HG03280 (cell line): ENCODE measurements around the gene ABHD6.
"Not testable (repeated sequence)": the region's sequence is repeated elsewhere in the genome, so short reads cannot be mapped to it uniquely, and the experiment has no call there.

Source experiments
- ATAC-seq: cut with Tn5 transposase; IDR thresholded peaks from one replicate; pipeline ENCODE4 v1.9.1; 2021; ENCODE audit warnings: mild to moderate bottlenecking, moderate library complexity; ENCODE audit not compliant: unreplicated experiment

ABHD6 gene

DNA sequence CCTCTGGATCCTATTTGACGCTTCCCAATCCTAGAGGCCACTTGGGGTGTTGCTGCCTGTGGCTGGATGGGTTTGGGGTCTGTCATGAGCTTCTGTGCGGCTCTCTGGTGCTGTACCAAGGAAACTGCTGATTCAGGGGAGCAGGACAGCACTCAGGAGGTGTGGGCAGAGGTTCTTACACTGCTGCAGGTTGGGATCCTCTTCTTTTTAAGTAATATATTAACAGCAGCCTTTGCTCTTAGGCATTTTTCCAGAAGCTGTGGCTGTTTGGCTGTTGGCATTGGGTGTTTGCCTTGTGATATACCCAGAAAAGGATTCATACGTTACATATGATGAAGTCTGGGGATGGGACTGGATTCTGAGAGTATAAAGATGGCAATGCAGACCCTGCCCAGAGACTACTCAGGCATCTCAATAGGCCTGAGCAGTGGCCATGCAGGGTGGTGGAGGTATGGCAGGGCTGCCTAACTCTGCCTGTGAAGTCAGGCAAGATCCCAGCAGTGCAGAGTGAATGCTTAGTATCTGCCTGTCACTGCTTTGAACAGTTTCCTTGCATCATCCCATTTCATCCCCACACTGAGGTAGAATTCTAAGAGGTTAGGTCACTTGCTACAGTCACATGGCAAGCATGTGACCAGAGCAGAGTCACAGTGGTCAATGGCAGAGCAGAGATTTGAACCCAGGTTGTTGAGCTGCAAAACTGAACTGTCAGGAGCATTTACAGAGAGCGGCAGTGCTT is 3.9 kb downstream of the ABHD6 start:
- no peak for ATAC-seq

DNA sequence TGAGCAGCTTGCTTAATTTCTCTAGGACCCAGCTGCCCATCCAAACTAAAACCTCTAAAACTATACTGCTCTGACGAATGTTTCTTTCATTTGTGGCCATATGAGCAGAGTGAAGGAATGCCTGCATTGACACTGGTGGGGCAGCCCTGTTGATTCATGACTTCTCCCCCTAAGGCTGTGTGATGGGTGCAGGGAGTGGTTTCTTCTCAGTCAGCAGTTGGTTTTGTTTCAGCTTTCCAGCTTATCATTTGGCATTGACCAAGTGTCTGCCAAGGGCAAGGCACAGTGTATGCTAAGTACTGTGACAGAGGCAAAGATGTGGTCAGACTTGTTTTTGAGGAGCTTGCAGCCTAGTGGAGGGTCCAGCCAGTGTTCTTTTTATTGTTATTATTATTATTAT is 4.7 kb downstream of the ABHD6 start:
- ATAC-seq = no peak

DNA sequence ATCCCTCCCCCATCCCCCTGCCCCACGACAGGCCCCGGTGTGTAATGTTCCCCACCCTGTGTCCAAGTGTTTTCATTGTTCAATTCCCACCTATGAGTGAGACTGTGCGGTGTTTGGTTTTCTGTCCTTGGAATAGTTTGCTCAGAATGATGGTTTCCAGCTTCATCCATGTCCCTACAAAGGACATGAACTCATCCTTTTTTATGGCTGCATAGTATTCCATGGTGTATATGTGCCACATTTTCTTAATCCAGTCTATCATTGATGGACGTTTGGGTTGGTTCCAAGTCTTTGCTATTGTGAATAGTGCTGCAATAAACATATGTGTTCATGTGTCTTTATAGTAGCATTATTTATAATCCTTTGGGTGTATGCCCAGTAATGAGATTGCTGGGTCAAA is 5.3 kb downstream of the ABHD6 start:
- ATAC-seq = not testable (repeated sequence)

DNA sequence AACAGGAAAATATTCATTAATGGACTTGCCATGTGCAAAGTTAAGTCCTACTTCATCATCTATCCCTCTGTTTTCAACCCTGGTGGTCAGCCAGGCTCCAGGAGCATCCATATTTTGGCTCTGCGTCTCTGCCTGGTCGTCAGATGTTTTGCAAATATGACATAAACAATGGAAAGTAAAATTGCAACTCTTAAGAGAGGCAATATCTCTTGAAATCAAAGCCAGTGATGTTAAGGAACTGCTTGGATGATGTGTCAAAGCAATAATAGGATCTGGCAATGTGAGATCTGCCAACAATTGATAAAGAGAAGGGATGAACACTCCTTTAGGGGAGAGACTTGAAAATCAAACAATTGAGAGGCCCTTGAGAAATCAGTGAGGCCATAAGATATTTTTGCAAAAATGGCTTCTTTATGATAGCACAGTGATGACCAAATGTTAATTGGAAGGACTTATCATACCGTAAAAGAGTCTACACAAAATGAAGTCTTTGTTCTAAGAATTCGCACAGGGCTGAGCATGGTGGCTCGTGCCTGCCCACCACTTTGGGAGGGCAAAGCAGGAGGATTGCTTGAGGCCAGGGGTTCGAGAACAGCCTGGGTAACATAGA is 6.5 kb downstream of the ABHD6 start:
- no peak for ATAC-seq

DNA sequence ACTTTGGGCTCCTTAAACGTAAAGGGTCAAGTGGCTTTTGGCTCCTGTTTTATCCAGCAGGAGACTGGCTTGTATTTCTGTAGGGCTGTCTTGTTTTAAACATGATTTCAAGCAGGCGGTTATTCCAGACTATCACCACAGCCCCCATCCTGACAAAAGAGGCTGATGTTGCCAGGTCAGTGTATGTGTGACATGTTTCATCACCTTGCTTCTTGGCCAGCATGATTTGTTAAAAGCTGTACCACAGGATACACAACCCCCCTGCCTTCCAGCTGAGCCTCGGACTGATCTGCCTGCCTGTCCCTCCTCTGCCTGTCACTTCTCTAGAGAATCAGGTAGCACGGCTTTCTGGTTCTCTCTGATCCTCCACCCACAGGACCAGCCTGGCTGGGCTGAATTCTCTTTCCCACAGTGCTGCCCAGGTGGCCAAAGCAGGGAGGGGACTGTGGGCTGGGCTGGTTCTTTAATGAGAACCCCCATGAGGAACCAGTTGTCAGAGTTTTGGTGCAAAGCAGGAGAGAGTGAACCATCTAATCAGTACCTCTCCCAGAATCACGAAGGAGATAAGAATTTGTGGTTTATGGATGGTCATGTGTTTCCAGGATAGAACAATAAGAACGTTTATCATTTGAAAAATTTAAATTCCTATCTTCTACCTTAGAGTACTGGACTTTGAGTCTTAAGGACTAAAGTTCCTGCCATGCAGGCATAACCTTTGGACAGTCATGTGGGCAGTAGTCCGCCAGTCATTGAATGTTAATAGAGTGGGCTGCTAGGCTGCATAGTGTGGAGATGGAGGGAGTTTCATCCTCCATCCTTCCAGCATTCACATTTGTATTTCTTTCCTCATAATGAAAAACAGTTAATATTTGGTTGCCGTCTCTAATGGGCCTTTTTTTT is 8.8 kb downstream of the ABHD6 start:
- no peak for ATAC-seq

DNA sequence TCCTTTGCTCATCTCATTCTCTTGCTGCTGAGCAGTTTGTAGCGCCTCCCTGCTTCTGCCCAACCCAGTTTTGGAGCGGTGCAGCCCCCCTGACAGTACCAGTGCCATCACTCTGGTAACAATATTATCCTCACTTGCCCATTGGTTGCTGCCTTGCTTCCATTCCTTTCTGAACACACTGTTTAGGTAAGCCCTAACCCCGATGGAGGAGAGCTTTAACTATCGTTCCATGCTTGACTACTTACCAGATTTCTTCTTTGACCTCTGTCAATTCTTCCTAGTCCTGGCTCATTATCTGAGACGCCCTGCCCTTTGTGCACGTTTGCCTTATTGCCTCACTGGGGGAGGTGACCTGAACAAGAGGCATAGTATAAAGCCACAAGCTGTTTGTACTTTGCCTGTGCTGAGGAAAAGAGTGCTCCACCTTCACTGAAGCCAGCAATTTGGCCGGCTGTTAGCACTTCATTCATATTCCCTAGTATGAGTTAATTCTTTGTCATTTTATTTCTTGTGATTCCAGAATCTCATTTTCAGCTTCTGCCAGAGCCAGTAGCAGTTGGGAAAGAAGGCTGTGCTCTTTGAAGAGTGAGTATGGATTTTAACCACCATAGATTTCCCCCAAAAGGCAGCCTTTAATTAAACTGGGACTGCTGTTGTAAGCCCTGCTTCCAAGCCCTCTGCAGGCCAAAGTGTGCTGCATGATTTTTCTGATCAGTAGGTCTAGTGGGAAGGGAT is 11.9 kb downstream of the ABHD6 start:
- no peak for ATAC-seq

DNA sequence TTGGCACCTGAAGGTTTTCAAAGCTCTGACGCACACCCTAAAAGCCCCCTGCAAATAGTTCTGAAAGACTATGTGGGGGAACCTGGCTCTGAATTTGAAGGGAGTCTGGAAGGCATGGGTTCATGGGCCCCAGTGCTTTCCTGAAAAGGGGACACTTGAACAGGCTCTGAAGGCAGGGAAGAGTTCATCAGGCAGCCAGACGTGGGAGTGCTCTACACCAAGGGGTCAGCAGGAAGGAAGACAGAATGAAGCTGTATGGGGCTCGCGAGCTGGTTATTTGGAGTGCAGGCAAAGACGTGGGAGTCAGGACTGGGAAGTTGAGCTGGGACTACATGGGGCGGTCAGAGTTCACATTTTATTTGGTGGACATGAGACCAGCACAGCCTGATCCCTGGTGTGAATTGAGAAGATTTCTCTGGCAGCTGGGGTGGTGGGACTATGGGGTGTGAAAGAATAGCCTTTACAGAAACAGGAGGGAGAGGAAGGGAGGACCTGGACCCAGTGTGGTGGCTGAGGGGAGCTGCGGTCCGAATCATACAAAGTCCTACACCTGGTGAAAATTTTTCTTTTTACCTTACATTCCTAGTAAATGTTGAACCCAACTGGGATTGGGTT is 12.6 kb downstream of the ABHD6 start:
- ATAC-seq = no peak

DNA sequence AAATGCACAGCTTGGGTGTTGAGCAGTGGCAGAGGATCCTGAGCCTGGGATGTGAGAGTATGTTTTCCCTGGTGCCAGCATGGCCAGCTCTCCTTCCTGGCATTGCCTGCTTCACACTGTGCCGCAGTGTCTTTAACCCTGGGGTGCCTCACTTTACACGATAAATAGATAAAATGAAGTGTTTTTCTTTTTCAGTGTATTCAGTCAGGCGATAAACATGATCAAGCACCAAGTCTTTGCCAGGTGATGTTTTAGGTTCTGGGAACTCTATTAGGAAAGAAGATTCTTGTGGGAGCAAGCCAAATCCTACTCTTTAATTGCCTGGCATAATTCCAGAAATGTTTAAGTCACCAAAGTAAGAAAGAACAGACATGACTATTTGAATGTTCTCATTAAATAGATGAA is 14.0 kb downstream of the ABHD6 start:
- no peak for ATAC-seq

DNA sequence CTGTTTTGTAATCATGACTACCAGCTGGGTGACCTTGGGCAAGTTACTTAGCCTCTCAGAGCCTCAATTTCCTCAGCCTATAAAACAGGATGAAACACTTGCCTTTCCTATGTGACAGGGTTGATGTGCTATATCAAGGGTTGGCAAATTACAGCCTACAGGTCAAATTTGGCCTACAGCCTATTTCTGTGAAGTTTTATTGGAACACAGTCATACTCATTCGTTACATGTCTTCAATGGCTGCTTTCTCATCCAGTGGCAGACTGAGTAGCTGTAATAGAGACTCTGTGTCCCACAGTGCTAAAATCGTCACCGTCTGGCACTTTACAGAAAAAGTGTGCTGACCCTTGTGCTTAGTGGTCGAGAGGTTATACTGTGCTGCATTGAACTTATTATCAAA is 16.6 kb downstream of the ABHD6 start:
- ATAC-seq = no peak

DNA sequence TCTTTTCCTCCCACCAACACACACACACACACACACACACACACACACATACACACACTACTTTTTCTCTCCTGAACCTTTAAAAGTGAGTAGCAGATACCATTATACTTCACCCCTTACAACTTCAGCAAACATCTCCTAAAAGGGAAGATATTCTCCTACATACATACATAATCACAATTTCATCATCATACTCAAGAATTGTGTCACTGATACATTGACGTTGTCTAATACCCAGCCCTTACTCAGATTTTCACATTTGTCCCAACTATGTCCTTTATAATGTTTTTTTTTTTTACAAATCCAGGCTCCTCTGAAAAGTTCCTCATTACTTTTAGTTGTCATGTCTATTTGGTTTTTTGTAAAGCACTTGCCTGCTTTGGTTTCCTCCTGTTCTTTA is 18.5 kb downstream of the ABHD6 start:
- no peak for ATAC-seq

DNA sequence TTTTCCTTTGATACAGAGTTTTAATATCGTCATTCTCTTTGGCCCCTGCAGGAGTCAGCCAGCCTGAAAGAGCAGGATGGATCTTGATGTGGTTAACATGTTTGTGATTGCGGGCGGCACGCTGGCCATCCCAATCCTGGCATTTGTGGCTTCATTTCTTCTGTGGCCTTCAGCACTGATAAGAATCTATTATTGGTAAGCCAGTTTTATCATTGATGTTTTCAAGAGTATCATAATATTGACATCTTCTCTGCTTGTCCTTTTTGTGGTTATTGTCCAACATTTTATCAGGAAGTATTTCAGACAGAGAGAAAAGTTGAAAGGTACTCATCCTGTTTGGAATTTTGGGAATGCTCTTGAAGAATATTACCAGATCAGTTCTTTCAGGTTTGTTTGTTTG is 18.9 kb downstream of the ABHD6 start:
- ATAC-seq = no peak

DNA sequence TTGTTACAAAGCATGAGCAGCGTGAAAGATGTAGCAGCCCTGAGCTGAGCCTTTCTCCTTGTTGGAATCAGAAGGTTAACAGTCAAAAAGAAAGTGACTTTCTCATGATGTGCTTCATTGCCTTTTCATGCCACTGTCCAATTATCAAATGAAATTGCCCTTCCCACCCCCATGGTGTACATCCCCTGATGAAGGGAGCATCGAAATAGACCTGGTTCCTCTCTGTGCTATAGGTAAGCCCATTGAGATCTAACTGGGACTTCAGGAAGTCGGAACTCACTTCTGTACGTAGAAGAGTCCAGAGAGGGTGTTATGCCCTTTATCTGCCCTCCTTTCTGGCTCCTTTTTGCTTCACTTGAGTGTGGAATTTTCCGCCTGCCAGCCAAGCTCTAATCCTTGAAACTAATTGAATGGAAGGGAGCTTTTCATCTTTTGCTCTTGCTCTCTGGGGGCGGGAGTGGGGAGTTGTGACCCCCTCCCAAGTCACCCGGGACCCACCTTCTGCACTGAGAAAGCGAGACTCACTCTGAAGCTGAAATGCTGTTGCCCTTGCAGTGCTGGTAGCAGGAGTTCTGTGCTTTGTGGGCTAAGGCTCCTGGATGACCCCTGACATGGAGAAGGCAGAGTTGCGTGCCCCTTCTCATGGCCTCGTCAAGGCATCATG is 20.9 kb downstream of the ABHD6 start:
- no peak for ATAC-seq

DNA sequence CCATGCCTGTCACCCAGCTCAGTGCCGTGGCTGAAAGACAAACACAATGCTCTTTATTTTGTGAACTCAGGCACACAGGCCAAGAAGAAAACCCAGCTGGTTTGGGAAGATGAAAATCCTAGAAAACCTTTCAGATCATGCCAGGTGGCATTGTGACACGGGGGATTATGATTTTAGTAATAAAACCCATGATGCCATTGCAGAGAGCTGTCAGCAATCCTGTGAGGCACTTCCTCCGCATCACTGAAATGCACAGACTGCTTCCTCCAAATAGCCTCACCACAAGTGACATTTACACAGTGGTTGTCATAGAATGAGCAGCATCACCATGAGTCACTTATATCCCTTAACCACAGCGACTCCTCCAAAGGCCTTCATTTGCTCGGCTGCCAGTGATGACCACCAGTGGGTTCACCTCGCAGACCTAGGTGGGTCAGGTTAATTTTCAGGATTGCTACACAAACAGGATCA is 22.7 kb downstream of the ABHD6 start:
- no peak for ATAC-seq

DNA sequence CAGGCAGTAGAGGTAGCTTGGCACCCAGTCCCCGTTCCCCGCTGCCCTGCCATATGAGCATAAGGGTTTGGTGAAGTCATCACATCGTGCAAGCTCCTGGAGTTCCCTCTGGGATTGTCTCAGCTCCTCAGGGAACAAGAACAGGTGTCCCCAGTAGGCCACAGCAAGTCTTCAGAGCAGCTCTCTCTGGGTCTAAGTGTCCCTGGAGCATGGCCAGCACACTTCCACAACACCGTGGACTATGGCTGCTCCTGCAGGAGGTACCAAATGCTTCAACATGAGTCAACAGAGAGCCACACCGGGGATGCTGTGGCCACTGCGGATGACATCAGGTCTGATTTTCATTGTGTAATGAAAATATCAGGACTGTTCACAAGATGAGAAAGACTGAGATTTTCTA is 23.1 kb downstream of the ABHD6 start:
- ATAC-seq = no peak

DNA sequence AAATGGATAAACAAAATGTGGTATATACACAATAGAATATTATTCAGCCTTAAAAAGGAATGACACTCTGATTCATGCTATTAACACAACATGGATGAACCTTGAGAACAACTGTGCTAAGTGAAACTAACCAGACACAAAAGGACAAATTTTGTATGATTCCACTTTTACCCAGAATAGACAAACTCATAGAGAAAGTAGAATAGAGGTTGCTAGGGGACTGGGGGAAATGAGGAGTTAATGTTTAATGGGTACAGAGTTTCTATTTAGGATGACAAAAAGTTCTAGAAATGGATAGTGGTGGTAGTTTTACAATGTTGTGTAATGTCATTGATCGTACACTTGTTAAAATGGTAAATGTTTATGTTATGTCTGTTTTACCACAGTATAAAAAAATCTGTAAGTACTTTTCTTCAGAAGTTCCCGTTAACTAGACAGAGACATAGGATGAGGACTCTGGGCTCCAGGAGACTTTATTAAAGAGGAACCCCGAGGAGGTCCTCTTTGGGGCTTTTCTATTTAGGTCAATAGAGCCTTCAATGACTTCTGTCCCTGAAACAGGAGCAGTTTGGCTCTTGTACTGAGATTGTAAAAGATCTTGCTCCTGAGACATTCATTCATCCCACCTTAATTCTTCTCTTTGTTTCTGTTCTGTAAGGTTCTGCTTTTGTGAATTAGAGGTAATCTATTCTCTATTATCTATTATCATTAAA is 24.5 kb downstream of the ABHD6 start:
- no peak for ATAC-seq

DNA sequence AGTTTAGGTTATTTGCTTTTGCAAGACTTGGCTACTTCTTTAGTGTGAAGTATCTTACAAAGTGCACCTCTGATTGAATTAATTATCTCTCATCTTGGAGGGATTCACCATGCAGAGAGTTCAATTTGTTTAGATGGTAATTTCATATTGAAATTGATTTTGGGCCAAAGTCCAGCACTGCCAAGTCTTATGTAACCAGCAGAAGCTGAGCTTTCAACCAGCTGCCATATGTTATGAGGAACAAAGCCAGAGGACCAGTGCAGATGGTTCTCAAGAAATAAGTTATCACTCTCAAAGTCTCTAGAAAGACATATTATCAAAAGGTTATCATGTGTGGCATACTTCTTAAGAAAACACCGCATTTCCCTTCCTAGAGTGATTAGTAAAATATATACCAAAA is 29.0 kb downstream of the ABHD6 start:
- ATAC-seq = no peak

DNA sequence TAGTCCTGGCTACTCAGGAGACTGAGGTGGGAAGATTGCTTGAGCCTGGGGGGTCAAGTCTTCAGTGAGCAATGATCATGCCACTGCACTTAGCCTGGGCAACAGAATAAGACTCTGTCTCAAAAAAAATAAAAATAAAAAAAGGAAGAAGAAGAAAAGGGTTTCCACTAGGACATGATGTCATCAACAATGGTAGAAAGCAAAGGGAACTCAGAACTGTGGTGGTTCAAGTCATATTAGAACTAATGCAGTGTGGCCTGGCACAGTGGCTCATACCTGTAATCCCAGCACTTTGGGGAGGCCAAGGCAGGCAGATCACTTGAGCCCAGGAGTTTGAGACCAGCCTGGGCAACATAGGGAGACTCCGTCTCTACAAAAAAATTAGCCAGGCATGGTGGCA is 30.0 kb downstream of the ABHD6 start:
- not testable (repeated sequence) for ATAC-seq

DNA sequence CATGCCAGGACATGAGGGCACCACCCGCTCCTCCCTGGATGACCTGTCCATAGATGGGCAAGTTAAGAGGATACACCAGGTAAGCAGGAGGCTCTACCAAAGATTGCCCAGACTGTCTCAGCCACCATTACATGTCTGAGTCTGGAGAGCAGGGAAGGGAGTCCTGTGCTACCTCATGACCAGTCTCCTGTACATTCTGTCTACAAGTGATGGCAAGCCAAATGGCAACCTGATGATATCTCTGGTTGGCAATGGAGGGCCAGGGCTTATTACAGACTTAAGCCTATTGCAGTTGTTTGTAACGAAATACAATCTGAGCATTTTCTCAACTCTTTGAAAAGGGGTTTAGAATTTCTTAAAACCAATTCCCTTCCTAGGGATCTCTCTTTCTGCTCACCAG is 31.8 kb downstream of the ABHD6 start:
- no peak for ATAC-seq

DNA sequence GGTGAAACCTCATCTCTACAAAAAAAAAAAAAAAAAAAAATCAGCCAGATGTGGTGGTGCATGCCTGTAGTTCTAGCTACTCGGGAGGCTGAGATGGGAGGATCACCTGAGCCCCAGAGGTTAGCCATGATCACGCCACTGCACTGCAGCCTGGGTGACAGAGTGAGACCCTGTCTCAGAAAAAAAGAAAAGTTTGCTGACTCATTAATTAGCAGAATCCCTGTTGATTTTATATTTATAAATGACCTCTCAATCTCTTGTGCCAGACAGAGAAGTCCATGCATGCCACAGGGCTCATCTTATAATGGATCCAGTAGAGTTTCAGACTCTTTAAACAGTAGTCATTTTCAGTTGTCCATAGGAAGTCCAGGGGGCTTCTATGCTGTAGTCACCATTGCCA is 32.9 kb downstream of the ABHD6 start:
- ATAC-seq = no peak
